Cardiac muscle cell (in vitro differentiated cells and primary cell): ENCODE measurements around the gene OR51B6. TPM values are rescaled to one million over a fixed set of nuclear protein-coding genes. Genes with fewer than 3 reads are reported as not detected.
A peak's percentile ranks its signal among the peaks of the same experiment; 100 is the strongest.
"Not testable (repeated sequence)": the region's sequence is repeated elsewhere in the genome, so short reads cannot be mapped to it uniquely, and the experiment has no call there.

Experiments
- DNase-seq, 2 donors: peaks; one replicate each; pipeline versions ENCODE4 v3.0.0 to v3.0.0-alpha.2; 2010 to 2017; ENCODE audit warnings: low read depth in 1 of 2, low spot score in 1 of 2
- H3K27ac ChIP-seq: fragments of 200-600 bp; sonication (generic); 2 replicates; pipeline ENCODE4 v1.5.1; 2016
- H3K27me3 ChIP-seq: fragments of 200-600 bp; sonication (generic); 2 replicates; pipeline ENCODE4 v1.6.0; 2016; ENCODE audit warnings: control low read depth
- H3K36me3 ChIP-seq: fragments of 200-600 bp; sonication (generic); 2 replicates; pipeline ENCODE4 v1.5.1; 2016; ENCODE audit warnings: control low read depth
- H3K4me1 ChIP-seq: fragments of 200-600 bp; sonication (generic); 2 replicates; pipeline ENCODE4 v1.8.1; 2017; ENCODE audit warnings: low read depth, mild to moderate bottlenecking, mixed run types
- H3K4me3 ChIP-seq: fragments of 200-600 bp; sonication (generic); 2 replicates; pipeline ENCODE4 v1.5.1; 2016; ENCODE audit warnings: mild to moderate bottlenecking
- H3K9me3 ChIP-seq: fragments of 200-600 bp; sonication (generic); 2 replicates; pipeline ENCODE4 v1.5.1; 2017; ENCODE audit warnings: low read depth, mild to moderate bottlenecking, control low read depth
- CTCF ChIP-seq: IDR thresholded peaks from 2 replicates; pipeline ENCODE4 v1.5.1; 2012; ENCODE audit warnings: low read depth, mild to moderate bottlenecking, low read length
- polyA plus RNA-seq: library from polyadenylated mRNA; unstranded; fragments of >200 nt; fragmentation: Nextera tagmentation; extraction: Ambion mirVana; gene quantifications from 2 replicates; pipeline ENCODE4 v1.2.1, GENCODE V29; 2016
- total RNA-seq: library from RNA; depleted of rRNA; stranded (reverse); fragments of >200 nt; gene quantifications from 2 replicates; pipeline ENCODE4 v1.2.3, GENCODE V29; 2016

OR51B6 gene
- total and polyA plus RNA-seq, 2 experiments from 2014 or later: 0.39 TPM; not detected in 1

DNA sequence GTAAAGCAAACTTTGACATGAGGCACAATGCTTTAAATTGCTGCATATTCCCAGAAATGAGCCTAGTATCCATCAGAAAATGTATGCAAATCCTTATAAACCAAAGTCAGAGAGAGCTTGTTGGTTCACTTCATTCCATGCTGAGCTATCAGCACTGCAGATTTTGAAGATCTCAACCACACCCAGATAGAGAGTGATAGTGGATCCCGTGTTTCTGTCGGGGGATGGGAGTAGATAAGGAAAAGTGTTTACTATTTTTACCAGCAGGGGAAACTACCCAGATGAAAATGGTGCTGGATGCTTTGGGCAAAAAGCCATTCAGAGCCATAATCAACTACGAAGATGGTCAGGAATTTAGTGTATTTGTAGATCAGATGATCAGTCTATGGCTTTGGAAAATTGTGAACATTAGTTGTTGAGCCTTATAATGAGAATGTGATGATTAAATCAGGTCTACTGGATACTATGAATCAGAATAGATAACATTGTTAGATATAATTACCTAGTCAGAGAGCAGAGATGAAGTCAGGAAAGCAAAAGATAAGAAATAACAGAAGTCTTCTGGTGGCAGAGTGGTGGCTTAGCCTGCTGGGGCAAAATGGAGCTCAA lies 10.8 kb downstream of the OR51B6 start:
- DNase-seq: no peak
- Histone ChIP-seq H3K27me3 (no peaks in the 10 kb centered on the region), H3K27ac (no peak overlapping the region), H3K36me3 (no peaks in the 10 kb centered on the region), H3K4me1 (no peaks in the 10 kb centered on the region), H3K9me3 (no peaks in the 10 kb centered on the region), H3K4me3 (no peak overlapping the region)
- no peak for TF ChIP-seq CTCF

DNA sequence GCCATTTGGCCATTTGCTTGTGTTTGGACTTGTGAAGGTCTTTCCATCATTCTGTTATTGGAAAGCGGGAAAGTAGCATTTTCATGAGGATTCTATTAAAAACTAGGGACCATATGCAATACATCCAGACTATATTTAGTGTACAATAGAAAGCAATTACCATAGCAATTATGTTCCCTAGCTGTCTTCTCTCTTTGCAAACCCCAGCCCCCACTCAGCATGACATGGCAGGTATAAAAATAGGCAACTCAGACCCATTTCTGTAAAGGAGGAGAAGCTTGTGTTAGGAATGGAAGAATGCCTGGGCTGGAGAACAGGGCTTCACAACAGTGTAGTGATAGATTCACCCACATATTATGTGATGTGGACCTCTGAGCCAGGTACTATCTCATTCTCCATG lies 12.4 kb downstream of the OR51B6 start:
- H3K9me3 ChIP-seq: no peaks in the 10 kb centered on the region
- H3K4me3 ChIP-seq: no peak overlapping the region
- no peak for TF ChIP-seq CTCF
- H3K4me1 ChIP-seq: no peaks in the 10 kb centered on the region
- DNase-seq: no peak
- H3K27me3 ChIP-seq: no peaks in the 10 kb centered on the region
- no peaks in the 10 kb centered on the region for H3K36me3 ChIP-seq
- no peak overlapping the region for H3K27ac ChIP-seq

GRCh38 chr11:5364214-5364613 lies 12.9 kb downstream of the OR51B6 start:
- H3K36me3 ChIP-seq: no peaks in the 10 kb centered on the region
- no peaks in the 10 kb centered on the region for H3K9me3 ChIP-seq
- peak in 1 of 2 donors; percentile 49 for DNase-seq
- H3K4me3 ChIP-seq: no peak overlapping the region
- no peaks in the 10 kb centered on the region for H3K27me3 ChIP-seq
- no peaks in the 10 kb centered on the region for H3K4me1 ChIP-seq
- TF ChIP-seq CTCF: no peak
- no peak overlapping the region for H3K27ac ChIP-seq

DNA sequence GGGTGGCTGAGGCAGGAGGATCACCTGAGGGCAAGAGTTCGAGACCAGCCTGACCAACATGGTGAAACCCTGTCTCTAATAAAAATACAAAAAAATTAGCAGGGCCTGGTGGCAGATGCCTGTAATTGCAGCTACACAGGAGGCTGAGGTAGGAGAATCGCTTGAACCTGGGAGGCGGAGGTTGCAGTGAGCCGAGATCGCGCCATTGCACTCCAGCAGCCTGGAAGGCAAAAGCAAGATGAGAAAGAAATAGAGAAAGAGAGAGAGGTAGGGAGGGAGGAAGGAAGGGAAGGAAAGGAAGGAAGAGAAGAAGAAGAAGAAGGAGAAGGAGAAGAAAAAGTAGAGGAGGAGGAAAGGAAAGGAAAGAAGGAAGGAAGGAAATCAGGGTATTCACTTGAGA lies 15.1 kb downstream of the OR51B6 start:
- H3K27me3 ChIP-seq, DNase-seq, H3K4me3 ChIP-seq, H3K4me1 ChIP-seq, H3K9me3 ChIP-seq, H3K36me3 ChIP-seq, H3K27ac ChIP-seq: not testable (repeated sequence)

DNA sequence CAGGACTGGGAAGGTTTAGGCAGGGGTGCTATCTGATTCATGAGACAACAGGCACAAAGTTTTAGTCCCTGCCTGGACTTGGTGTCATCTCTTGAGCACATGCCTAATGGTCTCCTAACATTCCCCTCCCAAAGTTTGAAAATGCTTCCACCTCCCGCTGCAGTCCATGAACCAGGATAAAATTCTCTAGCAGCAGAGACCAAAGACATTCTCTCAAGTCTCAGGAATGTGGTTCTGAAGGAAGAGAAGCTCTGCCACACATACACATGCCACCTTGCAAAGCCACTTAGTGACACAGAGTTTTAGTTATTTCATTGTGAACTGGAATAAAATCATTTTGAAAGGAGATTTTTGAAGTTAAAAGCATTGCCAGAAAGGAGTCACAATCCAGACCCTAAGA lies 15.5 kb downstream of the OR51B6 start:
- Histone ChIP-seq H3K36me3 (no peaks in the 10 kb centered on the region), H3K4me1 (no peaks in the 10 kb centered on the region), H3K27me3 (no peaks in the 10 kb centered on the region), H3K27ac (no peak overlapping the region), H3K9me3 (no peaks in the 10 kb centered on the region), H3K4me3 (no peak overlapping the region)
- no peak for TF ChIP-seq CTCF
- no peak for DNase-seq

GRCh38 chr11:5367448-5368074 lies 16.3 kb downstream of the OR51B6 start:
- TF ChIP-seq CTCF: no peak
- no peak overlapping the region for H3K27ac ChIP-seq
- H3K9me3 ChIP-seq: no peaks in the 10 kb centered on the region
- H3K36me3 ChIP-seq: no peaks in the 10 kb centered on the region
- H3K4me3 ChIP-seq: no peak overlapping the region
- no peaks in the 10 kb centered on the region for H3K4me1 ChIP-seq
- no peaks in the 10 kb centered on the region for H3K27me3 ChIP-seq
- peak in 1 of 2 donors; percentile 64 for DNase-seq
